IMR-90 (cell line): Measurements from ENCODE around the gene ATP2B2. TPM values are rescaled to one million over a fixed set of nuclear protein-coding genes. Genes with fewer than 3 reads are reported as not detected.

ENCODE experiments used
- ATAC-seq: fragments of 200-7000 bp; cut with Tn5 transposase; 2 replicates; pipeline ENCODE4 v1.9.1; 2020; ENCODE audit warnings: low read depth, mild to moderate bottlenecking, moderate library complexity
- BruUV-seq: library from RNA; stranded (reverse); fragments of 400-500 nt; replicated peaks from 2 replicates; lab custom pipeline; 2021; lab: Mats Ljungman, UMichigan
- CTCF ChIA-PET: fragments of 300-600 bp; formaldehyde crosslinking; extraction: SDS; loops from one replicate; lab custom pipeline; 2021; ENCODE audit warnings: antibody characterized with exemption; lab: Yijun Ruan, JAX
- POLR2A ChIA-PET: fragments of 300-600 bp; sonication (Branson Sonifier 250); formaldehyde crosslinking; loops from one replicate; lab custom pipeline; 2022; ENCODE audit warnings: antibody characterized with exemption; ENCODE audit not compliant: unreplicated experiment; lab: Charles Lee
- DNase-seq: peaks from one replicate; pipeline ENCODE4 v3.0.0; 2013
- H2AFZ ChIP-seq: replicated peaks from 2 replicates; pipeline ENCODE3; 2013; ENCODE audit warnings: low read length, mild to moderate bottlenecking; ENCODE audit not compliant: poor library complexity
- H2AK5ac ChIP-seq: 2 replicates; pipeline ENCODE4 v1.6.1; 2013; ENCODE audit warnings: low read depth, low read length, inconsistent platforms
- H2AK9ac ChIP-seq: replicated peaks from 2 replicates; pipeline ENCODE3; 2013; ENCODE audit warnings: mild to moderate bottlenecking, low read depth, low read length, moderate library complexity; ENCODE audit not compliant: poor library complexity
- H2BK120ac ChIP-seq: 2 replicates; pipeline ENCODE4 v1.6.1; 2013; ENCODE audit warnings: low read depth, low read length, inconsistent platforms
- H2BK15ac ChIP-seq: 3 replicates; pipeline ENCODE4 v1.6.1; 2013; ENCODE audit warnings: low read depth, low read length, inconsistent platforms
- H2BK20ac ChIP-seq: 2 replicates; pipeline ENCODE4 v1.6.1; 2013; ENCODE audit warnings: low read depth, mild to moderate bottlenecking, inconsistent platforms, low read length, moderate library complexity
- H2BK5ac ChIP-seq: 2 replicates; pipeline ENCODE4 v1.6.1; 2013; ENCODE audit warnings: mild to moderate bottlenecking, low read depth, low read length, inconsistent platforms; ENCODE audit not compliant: poor library complexity, severe bottlenecking
- H3K14ac ChIP-seq: replicated peaks from 2 replicates; pipeline ENCODE4 v1.6.1; 2013; ENCODE audit warnings: low read depth, low read length, inconsistent platforms
- H3K18ac ChIP-seq: 2 replicates; pipeline ENCODE4 v1.6.1; 2013; ENCODE audit warnings: low read depth, low read length, control low read depth
- H3K23ac ChIP-seq: 2 replicates; pipeline ENCODE4 v1.6.1; 2013; ENCODE audit warnings: low read depth, low read length, inconsistent platforms
- H3K27ac ChIP-seq: 2 replicates; pipeline ENCODE4 v1.5.1; 2013; ENCODE audit warnings: mild to moderate bottlenecking, control low read depth, low read length; ENCODE audit not compliant: insufficient read depth
- H3K27me3 ChIP-seq: 2 replicates; pipeline ENCODE4 v1.6.1; 2013; ENCODE audit warnings: low read length; ENCODE audit not compliant: control insufficient read depth, insufficient read depth
- H3K36me3 ChIP-seq: 2 replicates; pipeline ENCODE4 v1.6.1; 2013; ENCODE audit warnings: low read length, mixed read lengths; ENCODE audit not compliant: control insufficient read depth, insufficient read depth
- H3K4ac ChIP-seq: 2 replicates; pipeline ENCODE4 v1.6.1; 2013; ENCODE audit warnings: low read depth, low read length, inconsistent platforms
- H3K4me1 ChIP-seq: 2 replicates; pipeline ENCODE4 v1.6.1; 2013; ENCODE audit warnings: low read length, mixed read lengths; ENCODE audit not compliant: control insufficient read depth, insufficient read depth
- H3K4me2 ChIP-seq: 2 replicates; pipeline ENCODE4 v1.6.1; 2013; ENCODE audit warnings: low read depth, mild to moderate bottlenecking, control low read depth, low read length, moderate library complexity
- H3K4me3 ChIP-seq: 2 replicates; pipeline ENCODE4 v1.5.1; 2013; ENCODE audit warnings: low read depth, mild to moderate bottlenecking, control low read depth, low read length, moderate library complexity; ENCODE audit not compliant: insufficient read depth
- H3K56ac ChIP-seq: 2 replicates; pipeline ENCODE4 v1.6.1; 2013; ENCODE audit warnings: low read length, inconsistent platforms; ENCODE audit not compliant: insufficient read depth; ENCODE audit errors: extremely low read depth
- H3K79me1 ChIP-seq, 2 experiments: 2 replicates each; pipeline ENCODE4 v1.6.1; 2013; ENCODE audit warnings: low read length in 2 of 2, inconsistent platforms in 1 of 2, low read depth in 1 of 2
- H3K9ac ChIP-seq: 2 replicates; pipeline ENCODE4 v1.6.1; 2013; ENCODE audit warnings: low read depth, low read length, control low read depth
- H3K9me1 ChIP-seq: 2 replicates; pipeline ENCODE4 v1.6.1; 2013; ENCODE audit warnings: low read length, inconsistent platforms; ENCODE audit not compliant: insufficient read depth
- H3K9me3 ChIP-seq: 2 replicates; pipeline ENCODE4 v1.6.1; 2013; ENCODE audit warnings: low read length; ENCODE audit not compliant: control insufficient read depth, insufficient read depth
- H4K20me1 ChIP-seq: 2 replicates; pipeline ENCODE4 v1.6.1; 2013; ENCODE audit warnings: low read length, inconsistent platforms; ENCODE audit not compliant: insufficient read depth
- H4K5ac ChIP-seq: 2 replicates; pipeline ENCODE4 v1.6.1; 2013; ENCODE audit warnings: mild to moderate bottlenecking, low read depth, low read length, control low read depth
- H4K8ac ChIP-seq, 2 experiments: 2 replicates each; pipeline ENCODE4 v1.6.1; 2013; ENCODE audit warnings: low read depth in 2 of 2, low read length in 2 of 2, control low read depth in 1 of 2, inconsistent platforms in 1 of 2
- H4K91ac ChIP-seq: 2 replicates; pipeline ENCODE4 v1.6.1; 2013; ENCODE audit warnings: low read depth, low read length, inconsistent platforms; ENCODE audit not compliant: insufficient read depth
- FOS ChIP-seq: fragments of 150-350 bp; IDR thresholded peaks from 2 replicates; pipeline ENCODE4 v1.6.1; 2016; ENCODE audit warnings: low read depth, low read length
- MAZ ChIP-seq: IDR thresholded peaks from 2 replicates; pipeline ENCODE4 v1.6.1; 2012; ENCODE audit warnings: low read depth, mild to moderate bottlenecking, low read length, improper control_type of control experiment, moderate library complexity, borderline replicate concordance
- NFE2L2 ChIP-seq: fragments of 150-350 bp; IDR thresholded peaks from 2 replicates; pipeline ENCODE4 v1.6.1; 2016; ENCODE audit warnings: low read depth, mild to moderate bottlenecking, low read length
- POLR2A ChIP-seq: IDR thresholded peaks from 2 replicates; pipeline ENCODE4 v1.6.1; 2012; ENCODE audit warnings: mild to moderate bottlenecking, low read depth, low read length
- RAD21 ChIP-seq: IDR thresholded peaks from 2 replicates; pipeline ENCODE4 v1.6.1; 2012; ENCODE audit warnings: low read length, improper control_type of control experiment
- RCOR1 ChIP-seq: IDR thresholded peaks from 2 replicates; pipeline ENCODE4 v1.6.1; 2012; ENCODE audit warnings: mild to moderate bottlenecking, low read length, improper control_type of control experiment; ENCODE audit not compliant: insufficient replicate concordance
- RFX5 ChIP-seq: IDR thresholded peaks from 2 replicates; pipeline ENCODE4 v1.8.0; 2012; ENCODE audit warnings: low read depth, mild to moderate bottlenecking, low read length, moderate library complexity
- WGBS, 2 experiments: methylation state at CpG; one replicate each; pipeline versions ENCODE4 v1.1.5 to v1.1.7; 2013; ENCODE audit warnings: missing lambda C conversion rate in 2 of 2; ENCODE audit not compliant: insufficient read length in 1 of 2; ENCODE audit errors: extremely low coverage in 2 of 2; 5-methylcytosine and 5-hydroxymethylcytosine counted together
- dilution Hi-C: fragments of 300-500 bp; cut with HindIII; formaldehyde crosslinking; loops from one replicate; pipeline ENCODE4 v1.14.3; 2018; ENCODE audit warnings: low sequenced_read_pairs; ENCODE audit not compliant: unreplicated experiment
- in situ Hi-C: fragments of 300-500 bp; cut with MboI; formaldehyde crosslinking; loops from 3 replicates; pipeline ENCODE4 v1.14.3; 2019; ENCODE audit warnings: low sequenced_read_pairs, inconsistent platforms, mixed read lengths
- intact Hi-C: fragments of 100-400 bp; cut with micrococcal nuclease; formaldehyde crosslinking; loops from 2 replicates; pipeline ENCODE4 v1.10.0; 2022
- polyA plus RNA-seq, 3 experiments: library from polyadenylated mRNA; depleted of rRNA; stranded (reverse); fragments of >200 nt; gene quantifications; 2 replicates each; pipeline ENCODE4 v1.2.3, GENCODE V29; 2012; ENCODE audit warnings: low replicate concordance in 1 of 3
- total RNA-seq: library from RNA; depleted of rRNA; stranded (reverse); fragments of >200 nt; gene quantifications from 2 replicates; pipeline ENCODE4 v1.2.3, GENCODE V29; 2012
- TF ChIP-seq, protein P1 (sequence below): fragments of 150-350 bp; IDR thresholded peaks from 2 replicates; pipeline ENCODE4 v1.6.1; 2017; ENCODE audit warnings: mild to moderate bottlenecking, antibody characterized with exemption, low read length, low read depth

ATP2B2 gene
- total and polyA plus RNA-seq, 2 of the 4 experiments (the other 2 are of a cell fraction), result under 0.01 to 0.02 TPM

DNA sequence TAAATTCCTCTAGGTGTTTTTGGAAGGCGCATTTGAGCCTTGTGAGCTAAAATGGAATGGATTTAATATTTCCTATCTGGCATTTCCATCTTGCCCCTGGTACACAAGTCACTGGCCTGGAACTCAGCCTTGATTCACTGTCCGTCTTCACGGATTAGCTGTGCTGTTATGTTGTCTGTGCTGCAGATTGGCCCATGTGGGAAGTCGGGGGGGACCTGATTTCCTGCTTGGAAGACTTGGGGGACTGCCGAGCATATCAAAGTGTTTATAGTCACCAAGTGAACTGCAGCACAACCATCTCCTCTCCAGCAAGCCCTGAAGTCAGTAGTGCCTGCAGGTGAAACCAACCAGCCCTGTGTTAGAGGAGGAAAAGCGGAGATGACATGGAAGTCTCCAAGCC lies 224.8 kb downstream of the ATP2B2 start:
- no peaks in the 10 kb centered on the region for H3K27me3 ChIP-seq
- no peak overlapping the region for H2BK5ac ChIP-seq
- H4K5ac ChIP-seq, result no peak overlapping the region
- H3K14ac ChIP-seq, result no peak overlapping the region
- H3K4me1 ChIP-seq, result no peaks in the 10 kb centered on the region
- H2BK15ac ChIP-seq, result no peak overlapping the region
- H3K9ac ChIP-seq, result no peak overlapping the region
- no peak overlapping the region for H2BK20ac ChIP-seq
- H2AFZ ChIP-seq, result no peak overlapping the region
- no peak overlapping the region for H2AK9ac ChIP-seq
- H3K56ac ChIP-seq, result no peak overlapping the region
- intact Hi-C loops (loop anchor here (10.0 kb wide), 1 partner anchor 436 kb away; the partner anchor contains the start of gene RPUSD3), dilution Hi-C loops (no loop called here), in situ Hi-C loops (no loop called here)
- TF ChIP-seq MAZ (no peak), RFX5 (no peak), FOS (no peak), POLR2A (no peak), NFE2L2 (no peak), RAD21 (no peak), RCOR1 (no peak)
- TF ChIP-seq, protein P1, sequence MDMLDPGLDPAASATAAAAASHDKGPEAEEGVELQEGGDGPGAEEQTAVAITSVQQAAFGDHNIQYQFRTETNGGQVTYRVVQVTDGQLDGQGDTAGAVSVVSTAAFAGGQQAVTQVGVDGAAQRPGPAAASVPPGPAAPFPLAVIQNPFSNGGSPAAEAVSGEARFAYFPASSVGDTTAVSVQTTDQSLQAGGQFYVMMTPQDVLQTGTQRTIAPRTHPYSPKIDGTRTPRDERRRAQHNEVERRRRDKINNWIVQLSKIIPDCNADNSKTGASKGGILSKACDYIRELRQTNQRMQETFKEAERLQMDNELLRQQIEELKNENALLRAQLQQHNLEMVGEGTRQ, result no peak
- DNase-seq (no peak), ATAC-seq (no peak)
- no peak overlapping the region for H3K4me2 ChIP-seq
- ChIA-PET CTCF (no interaction called here), POLR2A (no interaction called here)
- BruUV-seq, result TSS peak; percentile 42
- H3K4ac ChIP-seq, result no peak overlapping the region
- H3K9me1 ChIP-seq, result no peaks in the 10 kb centered on the region; the same call in 1 of the 2 replicates
- no peak overlapping the region for H3K4me3 ChIP-seq
- H3K79me1 ChIP-seq, result peaks cover 24 to 29% of the 10 kb centered on the region in 2 experiments
- peaks cover 16% of the 10 kb centered on the region for H4K20me1 ChIP-seq
- H3K23ac ChIP-seq, result no peak overlapping the region
- no peaks in the 10 kb centered on the region for H3K9me3 ChIP-seq
- no peak overlapping the region for H3K18ac ChIP-seq
- H2BK120ac ChIP-seq, result no peak overlapping the region
- H4K8ac ChIP-seq, result no peak overlapping the region
- no CpG with 5 or more reads among the region's 6 CpGs for WGBS, 2 experiments
- no peak overlapping the region for H2AK5ac ChIP-seq
- H4K91ac ChIP-seq, result no peak overlapping the region
- peaks cover 44% of the 10 kb centered on the region for H3K36me3 ChIP-seq
- no peak overlapping the region for H3K27ac ChIP-seq
